ENCODE results near the gene DCHS2.

DCHS2 gene

GRCh38 chr4:154450966-154451365 is 40.6 kb downstream of the DCHS2 start:
- peaks cover 2% of the 10 kb centered on the region for H3K9me3 ChIP-seq (ENCODE audit: control insufficient read depth, low read length)
- no peak overlapping the region for H3K9ac ChIP-seq (ENCODE audit: low read length)
- no peaks in the 10 kb centered on the region for H3K36me3 ChIP-seq (ENCODE audit: control insufficient read depth, insufficient read depth, low read length, severe bottlenecking)
- DNase-seq (ENCODE audit: low read depth), result no peak
- no peaks in the 10 kb centered on the region for H3K4me1 ChIP-seq (ENCODE audit: control insufficient read depth, insufficient read depth, low read length)
- H3K27me3 ChIP-seq (replicated peaks; ENCODE audit: control insufficient read depth, insufficient read depth, low read length), result no peaks in the 10 kb centered on the region
- H3K4me3 ChIP-seq (ENCODE audit: low read length), result no peak overlapping the region

GRCh38 chr4:154444958-154445357 is 46.6 kb downstream of the DCHS2 start:
- peaks cover 8% of the 10 kb centered on the region for H3K4me1 ChIP-seq (ENCODE audit: control insufficient read depth, insufficient read depth, low read length)
- DNase-seq (ENCODE audit: low read depth), result no peak
- peaks cover 3% of the 10 kb centered on the region for H3K27me3 ChIP-seq (replicated peaks; ENCODE audit: control insufficient read depth, insufficient read depth, low read length)

GRCh38 chr4:154441982-154442381 is 49.6 kb downstream of the DCHS2 start:
- peaks cover 3% of the 10 kb centered on the region for H3K27me3 ChIP-seq (replicated peaks; ENCODE audit: control insufficient read depth, insufficient read depth, low read length)
- H3K9me3 ChIP-seq (ENCODE audit: control insufficient read depth, low read length), result no peaks in the 10 kb centered on the region
- no peak overlapping the region for H3K4me3 ChIP-seq (ENCODE audit: low read length)
- no peak for DNase-seq (ENCODE audit: low read depth)
- no peaks in the 10 kb centered on the region for H3K36me3 ChIP-seq (ENCODE audit: control insufficient read depth, insufficient read depth, low read length, severe bottlenecking)
- no peak overlapping the region for H3K9ac ChIP-seq (ENCODE audit: low read length)
- H3K4me1 ChIP-seq (ENCODE audit: control insufficient read depth, insufficient read depth, low read length), result peaks cover 8% of the 10 kb centered on the region

More at GRCh38 chr4:154444958-154445357, 46.6 kb downstream of the DCHS2 start:
- Histone ChIP-seq H3K9ac (ENCODE audit: low read length) (no peak overlapping the region), H3K9me3 (ENCODE audit: control insufficient read depth, low read length) (no peaks in the 10 kb centered on the region), H3K4me3 (ENCODE audit: low read length) (no peak overlapping the region), H3K36me3 (ENCODE audit: control insufficient read depth, insufficient read depth, low read length, severe bottlenecking) (no peaks in the 10 kb centered on the region)

GRCh38 chr4:154441124-154441523 is 50.5 kb downstream of the DCHS2 start:
- peaks cover 3% of the 10 kb centered on the region for H3K27me3 ChIP-seq (replicated peaks; ENCODE audit: control insufficient read depth, insufficient read depth, low read length)
- H3K36me3 ChIP-seq (ENCODE audit: control insufficient read depth, insufficient read depth, low read length, severe bottlenecking), result no peaks in the 10 kb centered on the region
- H3K9me3 ChIP-seq (ENCODE audit: control insufficient read depth, low read length), result no peaks in the 10 kb centered on the region
- DNase-seq (ENCODE audit: low read depth), result no peak
- H3K9ac ChIP-seq (ENCODE audit: low read length), result no peak overlapping the region
- H3K4me3 ChIP-seq (ENCODE audit: low read length), result peak overlapping the region; percentile 29
- peaks cover 8% of the 10 kb centered on the region for H3K4me1 ChIP-seq (ENCODE audit: control insufficient read depth, insufficient read depth, low read length)

- Histone ChIP-seq H3K4me1 (ENCODE audit: control insufficient read depth, insufficient read depth, low read length) (peaks cover 8% of the 10 kb centered on the region), H3K9me3 (ENCODE audit: control insufficient read depth, low read length) (no peaks in the 10 kb centered on the region), H3K36me3 (ENCODE audit: control insufficient read depth, insufficient read depth, low read length, severe bottlenecking) (no peaks in the 10 kb centered on the region), H3K4me3 (ENCODE audit: low read length) (no peak overlapping the region), H3K27me3 (replicated peaks; ENCODE audit: control insufficient read depth, insufficient read depth, low read length) (no peaks in the 10 kb centered on the region), H3K9ac (ENCODE audit: low read length) (no peak overlapping the region)
- no peak for DNase-seq (ENCODE audit: low read depth)
Measured at GRCh38 chr4:154439224-154439623, 52.4 kb downstream of the DCHS2 start.

GRCh38 chr4:154435895-154436294 is 55.7 kb downstream of the DCHS2 start:
- Histone ChIP-seq H3K9me3 (ENCODE audit: control insufficient read depth, low read length) (no peaks in the 10 kb centered on the region), H3K9ac (ENCODE audit: low read length) (no peak overlapping the region), H3K36me3 (ENCODE audit: control insufficient read depth, insufficient read depth, low read length, severe bottlenecking) (no peaks in the 10 kb centered on the region), H3K4me3 (ENCODE audit: low read length) (no peak overlapping the region), H3K4me1 (ENCODE audit: control insufficient read depth, insufficient read depth, low read length) (peaks cover 9% of the 10 kb centered on the region), H3K27me3 (replicated peaks; ENCODE audit: control insufficient read depth, insufficient read depth, low read length) (no peaks in the 10 kb centered on the region)
- DNase-seq (ENCODE audit: low read depth), result no peak

- Histone ChIP-seq H3K4me1 (ENCODE audit: control insufficient read depth, insufficient read depth, low read length) (peaks cover 5% of the 10 kb centered on the region), H3K27me3 (replicated peaks; ENCODE audit: control insufficient read depth, insufficient read depth, low read length) (no peaks in the 10 kb centered on the region), H3K36me3 (ENCODE audit: control insufficient read depth, insufficient read depth, low read length, severe bottlenecking) (no peaks in the 10 kb centered on the region), H3K9me3 (ENCODE audit: control insufficient read depth, low read length) (no peaks in the 10 kb centered on the region), H3K9ac (ENCODE audit: low read length) (no peak overlapping the region), H3K4me3 (ENCODE audit: low read length) (no peak overlapping the region)
- no peak for DNase-seq (ENCODE audit: low read depth)
Measured at GRCh38 chr4:154433543-154433942, 58.1 kb downstream of the DCHS2 start.

- no peak overlapping the region for H3K4me3 ChIP-seq (ENCODE audit: low read length)
- DNase-seq (ENCODE audit: low read depth), result no peak
- H3K36me3 ChIP-seq (ENCODE audit: control insufficient read depth, insufficient read depth, low read length, severe bottlenecking), result no peaks in the 10 kb centered on the region
- H3K27me3 ChIP-seq (replicated peaks; ENCODE audit: control insufficient read depth, insufficient read depth, low read length), result peaks cover 27% of the 10 kb centered on the region
- H3K9me3 ChIP-seq (ENCODE audit: control insufficient read depth, low read length), result no peaks in the 10 kb centered on the region
- H3K4me1 ChIP-seq (ENCODE audit: control insufficient read depth, insufficient read depth, low read length), result peaks cover 5% of the 10 kb centered on the region
- H3K9ac ChIP-seq (ENCODE audit: low read length), result no peak overlapping the region
Measured at GRCh38 chr4:154429176-154429575, 62.4 kb downstream of the DCHS2 start.

GRCh38 chr4:154427149-154427548 is 64.5 kb downstream of the DCHS2 start:
- H3K9me3 ChIP-seq (ENCODE audit: control insufficient read depth, low read length), result no peaks in the 10 kb centered on the region
- no peaks in the 10 kb centered on the region for H3K36me3 ChIP-seq (ENCODE audit: control insufficient read depth, insufficient read depth, low read length, severe bottlenecking)
- no peak for DNase-seq (ENCODE audit: low read depth)
- H3K9ac ChIP-seq (ENCODE audit: low read length), result no peak overlapping the region
- no peaks in the 10 kb centered on the region for H3K4me1 ChIP-seq (ENCODE audit: control insufficient read depth, insufficient read depth, low read length)
- no peak overlapping the region for H3K4me3 ChIP-seq (ENCODE audit: low read length)
- peaks cover 29% of the 10 kb centered on the region for H3K27me3 ChIP-seq (replicated peaks; ENCODE audit: control insufficient read depth, insufficient read depth, low read length)

- Histone ChIP-seq H3K4me1 (ENCODE audit: control insufficient read depth, insufficient read depth, low read length) (no peaks in the 10 kb centered on the region), H3K9me3 (ENCODE audit: control insufficient read depth, low read length) (no peaks in the 10 kb centered on the region), H3K4me3 (ENCODE audit: low read length) (no peak overlapping the region), H3K27me3 (replicated peaks; ENCODE audit: control insufficient read depth, insufficient read depth, low read length) (peaks cover 29% of the 10 kb centered on the region), H3K36me3 (ENCODE audit: control insufficient read depth, insufficient read depth, low read length, severe bottlenecking) (no peaks in the 10 kb centered on the region), H3K9ac (ENCODE audit: low read length) (no peak overlapping the region)
- DNase-seq (ENCODE audit: low read depth), result no peak
Measured at GRCh38 chr4:154425514-154425913, 66.1 kb downstream of the DCHS2 start.

GRCh38 chr4:154424810-154425484 is 66.7 kb downstream of the DCHS2 start:
- DNase-seq (ENCODE audit: low read depth), result no peak
- Histone ChIP-seq H3K9ac (ENCODE audit: low read length) (no peak overlapping the region), H3K36me3 (ENCODE audit: control insufficient read depth, insufficient read depth, low read length, severe bottlenecking) (no peaks in the 10 kb centered on the region), H3K4me1 (ENCODE audit: control insufficient read depth, insufficient read depth, low read length) (no peaks in the 10 kb centered on the region), H3K27me3 (replicated peaks; ENCODE audit: control insufficient read depth, insufficient read depth, low read length) (peaks cover 29% of the 10 kb centered on the region), H3K9me3 (ENCODE audit: control insufficient read depth, low read length) (no peaks in the 10 kb centered on the region), H3K4me3 (ENCODE audit: low read length) (no peak overlapping the region)

- Histone ChIP-seq H3K4me1 (ENCODE audit: control insufficient read depth, insufficient read depth, low read length) (peaks cover 6% of the 10 kb centered on the region), H3K4me3 (ENCODE audit: low read length) (no peak overlapping the region), H3K9me3 (ENCODE audit: control insufficient read depth, low read length) (no peaks in the 10 kb centered on the region), H3K27me3 (replicated peaks; ENCODE audit: control insufficient read depth, insufficient read depth, low read length) (peaks cover 21% of the 10 kb centered on the region), H3K36me3 (ENCODE audit: control insufficient read depth, insufficient read depth, low read length, severe bottlenecking) (no peaks in the 10 kb centered on the region), H3K9ac (ENCODE audit: low read length) (no peak overlapping the region)
- DNase-seq (ENCODE audit: low read depth), result no peak
Measured at GRCh38 chr4:154422152-154422551, 69.4 kb downstream of the DCHS2 start.
